Measurements from ENCODE around the gene S1PR5. TPM values are rescaled to one million over a fixed set of nuclear protein-coding genes. Genes with fewer than 3 reads are reported as not detected.

S1PR5 gene
- polyA plus RNA-seq, 3 donors: 0.18 to 0.46 TPM; not detected in 1

DNA sequence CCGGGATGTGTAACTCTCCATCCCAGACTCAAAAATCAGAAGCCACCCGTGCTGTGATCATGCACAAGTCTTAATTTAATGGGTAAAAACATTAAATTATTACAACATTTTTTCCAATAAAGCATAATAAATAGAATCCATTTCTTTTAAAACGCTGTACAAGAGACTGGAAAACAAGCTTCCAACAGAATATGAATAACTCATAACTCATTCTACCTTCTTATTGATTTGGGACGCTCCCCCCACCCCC, 49.1 kb upstream of the S1PR5 start:
- peaks cover 35% of the 10 kb centered on the region for H3K4me1 Mint-ChIP-seq
- Histone ChIP-seq H3K9me3 (replicated peaks in 1 of 2; ENCODE audit: control insufficient read depth in 1 of 2, insufficient read depth in 1 of 2, low read length in 2 of 2) (no peaks in the 10 kb centered on the region), H3K36me3 (replicated peaks in 1 of 2; ENCODE audit: control insufficient read depth in 1 of 2, insufficient read depth in 2 of 2, low read length in 2 of 2) (peaks cover 7 to 15% of the 10 kb centered on the region in 2 donors), H3K4me1 (ENCODE audit: control insufficient read depth in 1 of 2, insufficient read depth in 2 of 2, low read length in 2 of 2) (peaks cover 38 to 44% of the 10 kb centered on the region in 2 donors), H3K79me2 (ENCODE audit: insufficient read depth, low read length) (peaks cover 52% of the 10 kb centered on the region), H3K4me3 (replicated peaks in 1 of 3; ENCODE audit: low read depth in 2 of 3, low read length in 3 of 3) (peak overlapping the region; percentile 65 to 100 (median 98)), H4K20me1 (ENCODE audit: insufficient read depth, low read length) (peaks cover 21% of the 10 kb centered on the region), H3K9ac (ENCODE audit: insufficient read depth, low read length, poor library complexity, severe bottlenecking) (peak overlapping the region; percentile 74), H3K27ac (ENCODE audit: low read depth in 1 of 2, low read length in 2 of 2) (peak overlapping the region; percentile 84 to 90), H2AFZ (ENCODE audit: insufficient read depth, low read depth, low read length, poor library complexity, severe bottlenecking) (no peak overlapping the region), H3K4me2 (replicated peaks; ENCODE audit: extremely low read depth, low read length, poor library complexity, severe bottlenecking) (peak overlapping the region; percentile 100), H3K27me3 (ENCODE audit: control insufficient read depth in 2 of 2, insufficient read depth in 2 of 2, low read length in 2 of 2) (no peaks in the 10 kb centered on the region)
- no peaks in the 10 kb centered on the region for H3K9me3 Mint-ChIP-seq
- peaks cover 0 to 1% (median 0%) of the 10 kb centered on the region in 3 donors for H3K27me3 Mint-ChIP-seq (ENCODE audit: low read depth in 3 of 3)
- peak overlapping the region; percentile 93 to 100 (median 98) for H3K27ac Mint-ChIP-seq
- TF ChIP-seq, protein P1, sequence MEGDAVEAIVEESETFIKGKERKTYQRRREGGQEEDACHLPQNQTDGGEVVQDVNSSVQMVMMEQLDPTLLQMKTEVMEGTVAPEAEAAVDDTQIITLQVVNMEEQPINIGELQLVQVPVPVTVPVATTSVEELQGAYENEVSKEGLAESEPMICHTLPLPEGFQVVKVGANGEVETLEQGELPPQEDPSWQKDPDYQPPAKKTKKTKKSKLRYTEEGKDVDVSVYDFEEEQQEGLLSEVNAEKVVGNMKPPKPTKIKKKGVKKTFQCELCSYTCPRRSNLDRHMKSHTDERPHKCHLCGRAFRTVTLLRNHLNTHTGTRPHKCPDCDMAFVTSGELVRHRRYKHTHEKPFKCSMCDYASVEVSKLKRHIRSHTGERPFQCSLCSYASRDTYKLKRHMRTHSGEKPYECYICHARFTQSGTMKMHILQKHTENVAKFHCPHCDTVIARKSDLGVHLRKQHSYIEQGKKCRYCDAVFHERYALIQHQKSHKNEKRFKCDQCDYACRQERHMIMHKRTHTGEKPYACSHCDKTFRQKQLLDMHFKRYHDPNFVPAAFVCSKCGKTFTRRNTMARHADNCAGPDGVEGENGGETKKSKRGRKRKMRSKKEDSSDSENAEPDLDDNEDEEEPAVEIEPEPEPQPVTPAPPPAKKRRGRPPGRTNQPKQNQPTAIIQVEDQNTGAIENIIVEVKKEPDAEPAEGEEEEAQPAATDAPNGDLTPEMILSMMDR (IDR thresholded peaks at IDR 0.05): no peak
- no peak for DNase-seq
- 0% methylated on average over 3 of the region's 4 CpGs for WGBS (ENCODE audit: insufficient coverage)
- H3K36me3 Mint-ChIP-seq: peaks cover 16 to 22% of the 10 kb centered on the region in 2 donors
- H3K4me3 Mint-ChIP-seq: peak overlapping the region; percentile 92 to 99
- intact Hi-C loops (cut with micrococcal nuclease): loop anchor here (1.0 to 10.0 kb wide), 8 partner anchors 24 to 314 kb away; partner anchors contain the start of genes ATG4D (in 1 of the 2), CDC37 (in 1 of the 2), ILF3 (in 1 of the 2) and MRPL4 (in 1 of the 2)

DNA sequence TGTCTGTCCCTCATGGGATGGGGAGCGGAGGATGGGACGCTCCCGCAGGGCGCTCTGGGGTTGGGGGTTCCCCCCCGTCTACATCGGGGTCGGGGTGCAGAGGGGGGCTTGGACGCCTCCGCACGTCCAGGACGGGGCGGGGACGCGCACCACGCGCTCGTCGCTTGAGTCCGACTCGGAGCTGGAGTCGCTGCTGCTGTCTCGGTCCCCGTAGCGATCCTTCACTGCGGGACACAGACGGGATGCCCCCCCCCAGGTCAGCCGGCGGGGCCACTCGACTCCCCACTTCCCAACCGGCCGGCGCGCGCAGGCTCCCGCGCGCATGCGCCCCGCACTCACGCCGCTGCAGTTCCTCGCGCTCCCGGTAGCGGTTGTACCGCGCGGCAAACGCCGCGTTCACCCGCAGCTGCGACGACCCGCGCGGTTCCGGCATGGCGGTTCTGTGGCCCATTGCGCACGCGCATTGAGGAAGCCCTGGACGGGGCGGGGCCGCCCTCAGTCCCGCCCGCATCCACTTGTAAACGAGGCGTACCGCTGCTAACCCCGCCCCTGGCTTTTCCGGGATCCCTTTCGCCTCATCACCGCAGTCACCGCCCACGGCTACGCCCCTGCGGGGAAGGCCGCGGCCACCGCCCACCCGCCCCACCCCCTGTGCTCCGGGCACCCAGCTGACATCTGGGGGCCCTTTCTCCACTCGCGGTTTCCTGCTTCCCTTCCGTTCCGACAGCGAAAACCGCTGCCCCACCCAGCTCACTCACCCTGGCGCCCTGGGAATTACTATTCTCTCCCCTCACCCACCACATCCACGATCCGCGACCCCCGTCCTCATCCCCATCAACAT, 48.5 kb upstream of the S1PR5 start, which contains the start of gene KRI1:
Gene KRI1 (minus strand): TSS at position 444 of the 841 bp plus-strand sequence. CDS start 11 bp downstream, at position 433.
- Mint-ChIP-seq H3K27me3 (ENCODE audit: low read depth in 3 of 3) (peaks cover 0 to 1% (median 0%) of the 10 kb centered on the region in 3 donors), H3K9me3 (no peaks in the 10 kb centered on the region), H3K36me3 (peaks cover 22 to 28% of the 10 kb centered on the region in 2 donors), H3K4me3 (peak within 1 kb of the TSS; percentile 92 to 99), H3K27ac (peak within 1 kb of the TSS; percentile 93 to 100 (median 98)), H3K4me1 (peaks cover 35% of the 10 kb centered on the region)
- H3K9me3 ChIP-seq (replicated peaks in 1 of 2; ENCODE audit: control insufficient read depth in 1 of 2, insufficient read depth in 1 of 2, low read length in 2 of 2): no peaks in the 10 kb centered on the region
- peaks cover 21% of the 10 kb centered on the region for H4K20me1 ChIP-seq (ENCODE audit: insufficient read depth, low read length)
- H3K36me3 ChIP-seq (replicated peaks in 1 of 2; ENCODE audit: control insufficient read depth in 1 of 2, insufficient read depth in 2 of 2, low read length in 2 of 2): peaks cover 12 to 21% of the 10 kb centered on the region in 2 donors
- DNase-seq: peak; percentile 99
- H3K27me3 ChIP-seq (ENCODE audit: control insufficient read depth in 2 of 2, insufficient read depth in 2 of 2, low read length in 2 of 2): no peaks in the 10 kb centered on the region
- intact Hi-C loops (cut with micrococcal nuclease): loop anchor here (1.0 to 10.0 kb wide), 8 partner anchors 23 to 313 kb away; partner anchors contain the start of genes ATG4D (in 1 of the 2), CDC37 (in 1 of the 2), ILF3 (in 1 of the 2) and MRPL4 (in 1 of the 2)
- peak within 1 kb of the TSS; percentile 95 for H2AFZ ChIP-seq (ENCODE audit: insufficient read depth, low read depth, low read length, poor library complexity, severe bottlenecking)
- H3K4me3 ChIP-seq (replicated peaks in 1 of 3; ENCODE audit: low read depth in 2 of 3, low read length in 3 of 3): peak within 1 kb of the TSS; percentile 92 to 100 (median 98)
- peaks cover 52% of the 10 kb centered on the region for H3K79me2 ChIP-seq (ENCODE audit: insufficient read depth, low read length)
- peak within 1 kb of the TSS; percentile 100 for H3K4me2 ChIP-seq (replicated peaks; ENCODE audit: extremely low read depth, low read length, poor library complexity, severe bottlenecking)
- WGBS (ENCODE audit: insufficient coverage): under 1% methylated on average over 79 of the region's 94 CpGs
- TF ChIP-seq, protein P1 (IDR thresholded peaks at IDR 0.05): peak; percentile 54
- peak within 1 kb of the TSS; percentile 83 for H3K9ac ChIP-seq (ENCODE audit: insufficient read depth, low read length, poor library complexity, severe bottlenecking)
- peak within 1 kb of the TSS; percentile 84 to 90 for H3K27ac ChIP-seq (ENCODE audit: low read depth in 1 of 2, low read length in 2 of 2)
- peaks cover 38 to 44% of the 10 kb centered on the region in 2 donors for H3K4me1 ChIP-seq (ENCODE audit: control insufficient read depth in 1 of 2, insufficient read depth in 2 of 2, low read length in 2 of 2)

All from CD14-positive monocyte (primary cell).